IMR-90 (cell line): Measurements from ENCODE around the gene ZNFX1. TPM values are rescaled to one million over a fixed set of nuclear protein-coding genes. Genes with fewer than 3 reads are reported as not detected.

Experiments used
- ATAC-seq: fragments of 200-7000 bp; cut with Tn5 transposase; 2 replicates; pipeline ENCODE4 v1.9.1; 2020; ENCODE audit warnings: low read depth, mild to moderate bottlenecking, moderate library complexity
- BruUV-seq: library from RNA; stranded (reverse); fragments of 400-500 nt; replicated peaks from 2 replicates; lab custom pipeline; 2021; lab: Mats Ljungman, UMichigan
- CTCF ChIA-PET: fragments of 300-600 bp; formaldehyde crosslinking; extraction: SDS; loops from one replicate; lab custom pipeline; 2021; ENCODE audit warnings: antibody characterized with exemption; lab: Yijun Ruan, JAX
- POLR2A ChIA-PET: fragments of 300-600 bp; sonication (Branson Sonifier 250); formaldehyde crosslinking; loops from one replicate; lab custom pipeline; 2022; ENCODE audit warnings: antibody characterized with exemption; ENCODE audit not compliant: unreplicated experiment; lab: Charles Lee
- DNase-seq: peaks from one replicate; pipeline ENCODE4 v3.0.0; 2013
- H2AFZ ChIP-seq: replicated peaks from 2 replicates; pipeline ENCODE3; 2013; ENCODE audit warnings: low read length, mild to moderate bottlenecking; ENCODE audit not compliant: poor library complexity
- H2AK5ac ChIP-seq: 2 replicates; pipeline ENCODE4 v1.6.1; 2013; ENCODE audit warnings: low read depth, low read length, inconsistent platforms
- H2AK9ac ChIP-seq: replicated peaks from 2 replicates; pipeline ENCODE3; 2013; ENCODE audit warnings: mild to moderate bottlenecking, low read depth, low read length, moderate library complexity; ENCODE audit not compliant: poor library complexity
- H2BK120ac ChIP-seq: 2 replicates; pipeline ENCODE4 v1.6.1; 2013; ENCODE audit warnings: low read depth, low read length, inconsistent platforms
- H2BK15ac ChIP-seq: 3 replicates; pipeline ENCODE4 v1.6.1; 2013; ENCODE audit warnings: low read depth, low read length, inconsistent platforms
- H2BK20ac ChIP-seq: 2 replicates; pipeline ENCODE4 v1.6.1; 2013; ENCODE audit warnings: low read depth, mild to moderate bottlenecking, inconsistent platforms, low read length, moderate library complexity
- H2BK5ac ChIP-seq: 2 replicates; pipeline ENCODE4 v1.6.1; 2013; ENCODE audit warnings: mild to moderate bottlenecking, low read depth, low read length, inconsistent platforms; ENCODE audit not compliant: poor library complexity, severe bottlenecking
- H3K14ac ChIP-seq: replicated peaks from 2 replicates; pipeline ENCODE4 v1.6.1; 2013; ENCODE audit warnings: low read depth, low read length, inconsistent platforms
- H3K18ac ChIP-seq: 2 replicates; pipeline ENCODE4 v1.6.1; 2013; ENCODE audit warnings: low read depth, low read length, control low read depth
- H3K23ac ChIP-seq: 2 replicates; pipeline ENCODE4 v1.6.1; 2013; ENCODE audit warnings: low read depth, low read length, inconsistent platforms
- H3K27ac ChIP-seq: 2 replicates; pipeline ENCODE4 v1.5.1; 2013; ENCODE audit warnings: mild to moderate bottlenecking, control low read depth, low read length; ENCODE audit not compliant: insufficient read depth
- H3K27me3 ChIP-seq: 2 replicates; pipeline ENCODE4 v1.6.1; 2013; ENCODE audit warnings: low read length; ENCODE audit not compliant: control insufficient read depth, insufficient read depth
- H3K36me3 ChIP-seq: 2 replicates; pipeline ENCODE4 v1.6.1; 2013; ENCODE audit warnings: low read length, mixed read lengths; ENCODE audit not compliant: control insufficient read depth, insufficient read depth
- H3K4ac ChIP-seq: 2 replicates; pipeline ENCODE4 v1.6.1; 2013; ENCODE audit warnings: low read depth, low read length, inconsistent platforms
- H3K4me1 ChIP-seq: 2 replicates; pipeline ENCODE4 v1.6.1; 2013; ENCODE audit warnings: low read length, mixed read lengths; ENCODE audit not compliant: control insufficient read depth, insufficient read depth
- H3K4me2 ChIP-seq: 2 replicates; pipeline ENCODE4 v1.6.1; 2013; ENCODE audit warnings: low read depth, mild to moderate bottlenecking, control low read depth, low read length, moderate library complexity
- H3K4me3 ChIP-seq: 2 replicates; pipeline ENCODE4 v1.5.1; 2013; ENCODE audit warnings: low read depth, mild to moderate bottlenecking, control low read depth, low read length, moderate library complexity; ENCODE audit not compliant: insufficient read depth
- H3K56ac ChIP-seq: 2 replicates; pipeline ENCODE4 v1.6.1; 2013; ENCODE audit warnings: low read length, inconsistent platforms; ENCODE audit not compliant: insufficient read depth; ENCODE audit errors: extremely low read depth
- H3K79me1 ChIP-seq, 2 experiments: 2 replicates each; pipeline ENCODE4 v1.6.1; 2013; ENCODE audit warnings: low read length in 2 of 2, inconsistent platforms in 1 of 2, low read depth in 1 of 2
- H3K9ac ChIP-seq: 2 replicates; pipeline ENCODE4 v1.6.1; 2013; ENCODE audit warnings: low read depth, low read length, control low read depth
- H3K9me1 ChIP-seq: 2 replicates; pipeline ENCODE4 v1.6.1; 2013; ENCODE audit warnings: low read length, inconsistent platforms; ENCODE audit not compliant: insufficient read depth
- H3K9me3 ChIP-seq: 2 replicates; pipeline ENCODE4 v1.6.1; 2013; ENCODE audit warnings: low read length; ENCODE audit not compliant: control insufficient read depth, insufficient read depth
- H4K20me1 ChIP-seq: 2 replicates; pipeline ENCODE4 v1.6.1; 2013; ENCODE audit warnings: low read length, inconsistent platforms; ENCODE audit not compliant: insufficient read depth
- H4K5ac ChIP-seq: 2 replicates; pipeline ENCODE4 v1.6.1; 2013; ENCODE audit warnings: mild to moderate bottlenecking, low read depth, low read length, control low read depth
- H4K8ac ChIP-seq, 2 experiments: 2 replicates each; pipeline ENCODE4 v1.6.1; 2013; ENCODE audit warnings: low read depth in 2 of 2, low read length in 2 of 2, control low read depth in 1 of 2, inconsistent platforms in 1 of 2
- H4K91ac ChIP-seq: 2 replicates; pipeline ENCODE4 v1.6.1; 2013; ENCODE audit warnings: low read depth, low read length, inconsistent platforms; ENCODE audit not compliant: insufficient read depth
- BHLHE40 ChIP-seq: fragments of 150-350 bp; IDR thresholded peaks from 2 replicates; pipeline ENCODE4 v1.6.1; 2016; ENCODE audit warnings: mild to moderate bottlenecking, low read depth, low read length
- CEBPB ChIP-seq: IDR thresholded peaks from 2 replicates; pipeline ENCODE4 v1.6.1; 2012; ENCODE audit warnings: low read depth, low read length, improper control_type of control experiment
- CHD1 ChIP-seq: IDR thresholded peaks from 2 replicates; pipeline ENCODE4 v1.6.1; 2012; ENCODE audit warnings: low read depth, low read length, improper control_type of control experiment
- FOS ChIP-seq: fragments of 150-350 bp; IDR thresholded peaks from 2 replicates; pipeline ENCODE4 v1.6.1; 2016; ENCODE audit warnings: low read depth, low read length
- MAFK ChIP-seq: IDR thresholded peaks from 2 replicates; pipeline ENCODE4 v1.6.1; 2012; ENCODE audit warnings: low read depth, low read length, improper control_type of control experiment
- MAZ ChIP-seq: IDR thresholded peaks from 2 replicates; pipeline ENCODE4 v1.6.1; 2012; ENCODE audit warnings: low read depth, mild to moderate bottlenecking, low read length, improper control_type of control experiment, moderate library complexity, borderline replicate concordance
- POLR2A ChIP-seq: IDR thresholded peaks from 2 replicates; pipeline ENCODE4 v1.6.1; 2012; ENCODE audit warnings: mild to moderate bottlenecking, low read depth, low read length
- RAD21 ChIP-seq: IDR thresholded peaks from 2 replicates; pipeline ENCODE4 v1.6.1; 2012; ENCODE audit warnings: low read length, improper control_type of control experiment
- RCOR1 ChIP-seq: IDR thresholded peaks from 2 replicates; pipeline ENCODE4 v1.6.1; 2012; ENCODE audit warnings: mild to moderate bottlenecking, low read length, improper control_type of control experiment; ENCODE audit not compliant: insufficient replicate concordance
- RFX5 ChIP-seq: IDR thresholded peaks from 2 replicates; pipeline ENCODE4 v1.8.0; 2012; ENCODE audit warnings: low read depth, mild to moderate bottlenecking, low read length, moderate library complexity
- USF2 ChIP-seq: fragments of 150-350 bp; IDR thresholded peaks from 2 replicates; pipeline ENCODE4 v1.6.1; 2017; ENCODE audit warnings: mild to moderate bottlenecking, antibody characterized with exemption, low read length, low read depth
- WGBS, 2 experiments: methylation state at CpG; one replicate each; pipeline versions ENCODE4 v1.1.5 to v1.1.7; 2013; ENCODE audit warnings: missing lambda C conversion rate in 2 of 2; ENCODE audit not compliant: insufficient read length in 1 of 2; ENCODE audit errors: extremely low coverage in 2 of 2; 5-methylcytosine and 5-hydroxymethylcytosine counted together
- dilution Hi-C: fragments of 300-500 bp; cut with HindIII; formaldehyde crosslinking; loops from one replicate; pipeline ENCODE4 v1.14.3; 2018; ENCODE audit warnings: low sequenced_read_pairs; ENCODE audit not compliant: unreplicated experiment
- in situ Hi-C: fragments of 300-500 bp; cut with MboI; formaldehyde crosslinking; loops from 3 replicates; pipeline ENCODE4 v1.14.3; 2019; ENCODE audit warnings: low sequenced_read_pairs, inconsistent platforms, mixed read lengths
- intact Hi-C: fragments of 100-400 bp; cut with micrococcal nuclease; formaldehyde crosslinking; loops from 2 replicates; pipeline ENCODE4 v1.10.0; 2022
- polyA plus RNA-seq, 3 experiments: library from polyadenylated mRNA; depleted of rRNA; stranded (reverse); fragments of >200 nt; gene quantifications; 2 replicates each; pipeline ENCODE4 v1.2.3, GENCODE V29; 2012; ENCODE audit warnings: low replicate concordance in 1 of 3
- total RNA-seq: library from RNA; depleted of rRNA; stranded (reverse); fragments of >200 nt; gene quantifications from 2 replicates; pipeline ENCODE4 v1.2.3, GENCODE V29; 2012

The ZNFX1 gene
- total and polyA plus RNA-seq, 2 of the 4 experiments (the other 2 are of a cell fraction): 10.9 to 60.9 TPM

DNA sequence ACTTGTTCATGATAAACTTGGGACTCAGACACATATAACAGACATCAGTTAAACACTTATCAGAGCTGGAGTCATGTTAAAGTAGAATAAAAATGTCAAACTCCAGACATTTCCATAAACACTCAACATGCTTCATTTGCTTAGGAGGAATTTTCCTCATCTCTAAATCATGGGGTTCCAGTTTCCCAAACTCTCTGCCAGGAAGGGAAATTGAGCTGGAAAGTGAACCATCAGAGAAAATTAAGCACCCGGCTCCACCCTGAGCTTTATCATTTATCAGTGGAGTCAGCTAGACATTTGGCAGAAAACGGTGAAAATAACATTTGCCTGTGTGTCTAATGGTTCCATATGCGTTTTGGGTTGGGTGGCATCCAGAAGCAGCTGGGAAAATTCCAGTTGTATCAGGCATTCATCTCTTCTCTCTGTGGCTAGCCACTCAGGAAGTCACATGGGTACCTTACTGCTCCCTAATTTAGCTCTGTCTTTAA is 25.3 kb upstream of the ZNFX1 start:
- Histone ChIP-seq H3K36me3 (no peaks in the 10 kb centered on the region), H3K9ac (no peak overlapping the region), H2BK5ac (no peak overlapping the region), H4K5ac (no peak overlapping the region), H2AFZ (no peak overlapping the region), H4K8ac (no peak overlapping the region), H4K91ac (no peak overlapping the region), H3K14ac (no peak overlapping the region), H2BK15ac (no peak overlapping the region), H3K18ac (no peak overlapping the region), H3K9me3 (no peaks in the 10 kb centered on the region), H3K9me1 (no peaks in the 10 kb centered on the region), H3K4me3 (no peak overlapping the region), H3K27ac (no peak overlapping the region), H4K20me1 (no peaks in the 10 kb centered on the region), H3K56ac (no peak overlapping the region), H3K4me1 (no peaks in the 10 kb centered on the region), H3K4ac (no peak overlapping the region), H3K23ac (no peak overlapping the region), H3K79me1 (no peaks in the 10 kb centered on the region), H2AK9ac (no peak overlapping the region), H2AK5ac (no peak overlapping the region), H2BK20ac (no peak overlapping the region), H3K27me3 (peaks cover 12% of the 10 kb centered on the region), H2BK120ac (no peak overlapping the region), H3K4me2 (no peak overlapping the region)
- in situ Hi-C loops: no loop called here
- ChIA-PET POLR2A (no interaction called here), CTCF (interaction anchor here (0.7 to 1.3 kb wide), 3 partner anchors 13 to 20 kb away, joined by 3 read pairs; no protein-coding TSS in a partner anchor)
- DNase-seq (no peak), ATAC-seq (no peak)
- 0% methylated on average over 1 of the region's 3 CpGs; no CpG with 5 or more reads in 1 of the 2 experiments for WGBS, 2 experiments
- dilution Hi-C loops: no loop called here
- TF ChIP-seq USF2 (no peak), MAZ (no peak), BHLHE40 (no peak), CHD1 (no peak), RFX5 (no peak), FOS (no peak), RCOR1 (no peak), POLR2A (no peak), CEBPB (no peak), MAFK (no peak), RAD21 (no peak)
- no TSS peak for BruUV-seq
- intact Hi-C loops: no loop called here
